ENCODE data around the gene TIGD3.

DNA sequence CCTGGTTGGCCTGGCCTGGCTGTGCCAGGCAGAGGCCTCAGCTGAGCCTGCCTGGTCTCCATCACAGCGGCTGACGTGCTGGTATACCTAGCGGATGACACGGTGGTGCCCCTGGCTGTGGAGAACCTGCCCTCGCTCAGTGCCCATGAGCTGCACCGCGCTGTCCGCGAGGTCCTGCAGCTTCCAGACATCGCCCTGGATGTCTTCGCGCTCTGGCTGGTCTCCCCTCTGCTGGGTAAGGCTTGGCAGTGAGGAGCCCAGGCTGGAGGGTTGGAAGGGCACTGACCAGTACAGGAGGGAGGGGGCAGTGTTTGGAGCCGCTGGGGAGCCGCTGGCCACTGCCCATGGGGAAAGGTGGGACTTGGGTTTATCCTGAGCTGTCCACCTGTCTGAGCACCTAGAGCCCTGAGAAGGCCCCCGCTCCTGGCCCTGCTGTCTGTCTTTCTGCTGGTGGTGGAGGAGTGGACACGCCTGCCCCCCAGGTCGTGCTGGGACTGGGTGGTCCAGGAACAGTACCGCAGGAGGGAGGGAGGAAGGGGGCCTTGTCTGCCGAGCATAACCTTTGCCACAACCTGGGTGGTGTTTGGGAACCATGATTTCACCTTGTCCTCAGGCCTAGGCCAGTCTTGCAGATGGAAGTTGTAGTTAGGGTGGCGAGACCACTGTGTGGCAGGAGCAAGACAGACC is 34.9 kb downstream of the TIGD3 start:
- TF ChIP-seq CTCF (conservative IDR thresholded peaks at IDR 0.05 in 1 of 2, IDR thresholded peaks at IDR 0.05 in 1 of 2; ENCODE audit: low read depth in 1 of 2, low read length in 2 of 2) (no peak), EZH2 (IDR thresholded peaks at IDR 0.05; ENCODE audit: low read length, missing control alignments) (no peak)
